Frontal cortex (tissue), 4 donors: ENCODE data around the gene OCA2. TPM values are rescaled to one million over a fixed set of nuclear protein-coding genes. Genes with fewer than 3 reads are reported as not detected.

Experiments
- DNase-seq, 2 donors: peaks; one replicate each; pipeline ENCODE4 v3.0.0; 2012; ENCODE audit warnings: low spot score in 2 of 2
- FAIRE-seq: peaks from 2 replicates; lab custom pipeline; 2012; peaks lifted over from hg19 to GRCh38; lab: Jason Lieb, UNC
- total RNA-seq: library from RNA; depleted of rRNA; stranded (reverse); fragments of >200 nt; gene quantifications from one replicate; pipeline ENCODE4 v1.2.3, GENCODE V29; 2014
- donor health status: control.
- donor health status: control.
- donor health status: control.

The OCA2 gene
- total RNA-seq, 1 donor from 2014 or later: 4.5 TPM

DNA sequence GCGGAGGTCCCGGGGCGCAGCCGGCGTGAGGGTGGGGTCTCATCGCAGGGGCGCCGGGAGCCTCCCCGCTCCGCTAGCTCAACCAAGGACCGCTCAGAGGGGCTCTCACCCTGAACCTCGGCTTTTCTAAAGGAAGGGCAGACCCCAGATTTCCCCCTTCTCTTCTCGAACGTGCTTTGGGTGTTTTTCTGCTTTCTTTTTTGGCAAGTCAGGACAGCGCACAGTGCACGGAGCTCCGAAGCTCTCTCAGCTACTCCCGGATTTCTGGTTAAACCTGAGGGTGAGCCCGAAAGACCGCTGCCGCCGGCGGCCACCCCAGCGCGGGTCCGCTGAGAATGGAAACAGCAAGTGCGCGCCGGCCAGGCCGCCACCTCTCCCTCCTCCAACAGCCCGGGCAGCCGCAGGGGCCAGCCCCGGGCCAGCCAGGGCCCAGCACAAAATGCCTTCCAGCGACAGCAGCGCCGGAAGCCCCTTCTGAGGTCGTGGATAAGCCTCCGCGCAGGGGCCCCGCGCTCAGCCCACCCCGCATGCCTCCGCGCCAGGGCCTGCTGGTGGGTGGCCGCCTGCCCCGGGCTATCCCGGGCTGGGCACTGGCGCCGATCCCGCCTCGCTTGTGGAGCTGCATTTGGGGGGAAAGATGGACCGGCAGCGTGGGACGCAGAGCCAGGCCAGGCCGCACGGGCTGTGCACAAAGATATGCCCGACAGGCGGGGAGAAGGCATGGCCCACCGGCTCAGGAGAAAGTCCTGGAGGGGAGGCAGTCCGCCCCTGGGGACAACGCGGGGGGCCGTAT, 8.2 kb upstream of the OCA2 start:
- no peak for FAIRE-seq
- DNase-seq: no peak

- FAIRE-seq: no peak
- peak in 1 of 2 donors; percentile 48 for DNase-seq
These were observed 7.4 kb upstream of the OCA2 start for GRCh38 chr15:28106294-28107110.

GRCh38 chr15:28105793-28106192, 6.7 kb upstream of the OCA2 start:
- no peak for DNase-seq
- FAIRE-seq: no peak

- no peak for DNase-seq
- FAIRE-seq: no peak
These were observed 6.2 kb upstream of the OCA2 start for GRCh38 chr15:28105224-28105791.

DNA sequence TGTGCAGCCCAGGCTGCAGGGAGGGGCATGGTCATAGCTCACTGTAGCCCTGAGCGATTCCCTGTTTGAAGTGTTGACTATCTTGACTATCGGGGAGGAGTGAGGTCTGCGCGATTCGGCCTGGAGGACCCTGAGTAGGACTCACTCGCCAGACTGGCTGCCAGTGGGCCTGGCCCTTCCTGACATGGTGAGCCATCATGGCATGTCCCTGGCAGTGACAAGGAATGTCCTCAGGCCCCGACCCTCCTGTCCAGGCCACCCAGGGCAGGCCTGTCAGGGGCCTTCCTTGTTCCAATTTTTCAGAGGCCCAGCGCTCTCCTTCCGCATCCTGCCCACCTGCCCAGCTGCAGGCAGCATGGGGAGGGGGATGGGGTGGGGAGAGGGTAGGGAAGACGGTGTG, 5.2 kb upstream of the OCA2 start:
- FAIRE-seq (no peak), DNase-seq (no peak)

GRCh38 chr15:28103831-28104230, 4.7 kb upstream of the OCA2 start:
- FAIRE-seq: no peak
- DNase-seq: no peak

- FAIRE-seq (no peak), DNase-seq (no peak)
These were observed 2.9 kb upstream of the OCA2 start for GRCh38 chr15:28101983-28102441.

- DNase-seq (no peak), FAIRE-seq (no peak)
These were observed 2.1 kb upstream of the OCA2 start for GRCh38 chr15:28101201-28101600.

- DNase-seq (no peak), FAIRE-seq (no peak)
These were observed 1.5 kb upstream of the OCA2 start for GRCh38 chr15:28100516-28101195.

GRCh38 chr15:28099555-28100140, 533 bp upstream of the OCA2 start:
- DNase-seq: no peak
- FAIRE-seq: no peak

- FAIRE-seq (no peak), DNase-seq (no peak)
These were observed 752 bp downstream of the OCA2 start for GRCh38 chr15:28098360-28098765.

DNA sequence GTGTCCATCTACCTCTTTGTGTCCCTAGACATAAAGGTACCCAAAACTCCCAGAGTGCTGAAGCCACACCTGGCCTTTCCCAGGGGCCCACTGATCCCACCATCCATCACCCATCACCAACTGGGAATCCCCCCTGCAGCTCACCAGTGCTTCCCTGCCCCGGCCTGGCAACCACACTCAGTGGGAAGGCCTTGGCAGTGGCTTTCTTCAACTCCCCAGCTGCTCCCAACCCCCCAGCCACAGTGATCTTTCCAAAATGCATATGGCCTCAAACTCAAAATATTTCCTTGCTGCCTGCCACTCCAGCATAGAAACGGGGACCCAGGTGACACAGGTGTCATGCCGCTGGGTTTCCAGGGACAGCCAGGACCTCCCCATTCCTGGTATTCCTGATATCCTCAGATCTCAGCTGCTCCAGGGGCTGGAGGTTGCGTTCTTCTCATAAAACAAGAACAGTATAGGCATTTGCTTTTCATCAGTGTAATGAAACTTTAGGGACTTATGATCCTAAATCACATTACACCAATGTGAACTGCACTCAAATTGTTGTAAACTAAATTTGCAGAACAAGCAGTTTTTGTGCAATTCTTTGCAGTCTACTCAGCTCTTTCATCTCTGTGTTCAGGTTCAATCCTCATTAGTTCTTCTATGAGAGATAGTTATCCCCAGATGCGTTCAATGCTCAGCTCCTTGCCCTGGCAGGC, 1.3 kb downstream of the OCA2 start:
- FAIRE-seq (no peak), DNase-seq (no peak)

DNA sequence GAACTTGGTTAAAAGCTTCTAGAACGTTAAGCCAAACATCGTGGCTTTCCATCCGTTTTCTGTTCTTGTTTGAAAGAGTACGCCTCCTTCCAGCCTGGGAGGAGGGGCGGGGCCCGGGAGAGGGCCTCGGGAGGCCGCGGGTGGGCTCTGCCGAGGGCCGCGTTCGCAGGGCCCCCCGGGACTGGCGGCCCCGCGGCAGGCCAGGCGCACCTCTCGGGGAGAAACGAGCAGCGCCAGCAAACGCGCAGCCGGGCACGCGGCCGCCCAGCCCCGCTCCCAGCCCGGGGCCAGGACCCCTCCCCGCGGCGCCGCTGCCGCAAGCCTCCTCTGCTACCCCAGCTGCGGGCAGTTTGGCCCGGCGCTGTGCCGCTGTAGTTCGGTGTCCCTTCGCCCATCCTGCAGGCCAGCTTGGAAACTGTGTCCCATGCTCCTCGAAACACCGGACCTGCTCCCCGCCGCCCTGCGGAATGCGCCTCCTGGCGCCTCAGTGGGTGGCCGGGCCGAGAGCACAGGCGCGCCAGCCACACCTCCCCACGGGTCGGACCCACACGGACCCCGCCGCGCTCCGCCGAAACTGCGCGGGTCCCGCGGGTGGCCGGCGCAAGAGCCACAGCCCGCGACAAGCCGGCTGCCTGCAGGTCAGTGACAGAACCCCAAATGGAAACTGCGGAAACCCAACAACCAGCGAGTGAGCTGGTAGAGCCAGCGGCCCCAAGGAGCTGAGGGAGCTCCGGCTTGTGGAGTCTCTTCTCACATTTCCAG, 2.3 kb downstream of the OCA2 start:
- DNase-seq (no peak), FAIRE-seq (no peak)

- DNase-seq: no peak
- FAIRE-seq: no peak
These were observed 2.8 kb downstream of the OCA2 start for GRCh38 chr15:28096411-28096669.

- DNase-seq: no peak
- no peak for FAIRE-seq
These were observed 4.2 kb downstream of the OCA2 start for GRCh38 chr15:28094732-28095521.

GRCh38 chr15:28093752-28094535, 5.2 kb downstream of the OCA2 start:
- DNase-seq (no peak), FAIRE-seq (no peak)

DNA sequence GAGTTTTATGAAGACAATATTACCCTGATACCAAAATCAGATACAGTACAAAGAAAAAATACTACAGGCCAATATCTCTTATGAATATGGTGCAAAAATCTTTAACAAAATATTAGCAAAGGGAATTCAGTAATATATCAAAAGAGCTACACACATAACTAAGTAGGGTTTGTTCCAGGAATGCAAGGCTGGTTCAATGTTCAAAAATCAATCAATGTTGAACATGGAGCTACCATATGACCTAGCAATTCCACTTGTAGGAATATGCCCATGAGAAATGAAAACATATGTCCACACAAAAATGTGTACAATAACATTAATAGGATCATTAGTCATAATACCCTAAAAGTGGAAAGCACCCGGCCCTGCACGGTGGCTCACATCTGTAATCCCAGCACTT, 7.8 kb downstream of the OCA2 start:
- no peak for FAIRE-seq

More for the DNA sequence above, 7.8 kb downstream of the OCA2 start:
- no peak for DNase-seq
